Chondrocyte (in vitro differentiated cells): ENCODE data around the gene CFAP100. TPM values are rescaled to one million over a fixed set of nuclear protein-coding genes. Genes with fewer than 3 reads are reported as not detected.

ENCODE experiments used
- DNase-seq: peaks from one replicate; pipeline ENCODE4 v3.0.0; 2021; ENCODE audit warnings: mixed read lengths, low spot score
- H3K27ac Mint-ChIP-seq: one replicate; pipeline ENCODE4 v1.8.0; 2021; ENCODE audit warnings: mild to moderate bottlenecking, moderate library complexity, mixed read lengths; ENCODE audit not compliant: unreplicated experiment
- H3K27me3 Mint-ChIP-seq: 2 replicates; pipeline ENCODE4 v1.8.0; 2021; ENCODE audit warnings: low read depth, mixed read lengths
- H3K36me3 Mint-ChIP-seq: 2 replicates; pipeline ENCODE4 v1.8.0; 2021; ENCODE audit warnings: low read depth, mixed read lengths
- H3K4me1 Mint-ChIP-seq: 2 replicates; pipeline ENCODE4 v1.8.0; 2021; ENCODE audit warnings: low read depth, mild to moderate bottlenecking, mixed read lengths
- H3K4me3 Mint-ChIP-seq: one replicate; pipeline ENCODE4 v1.8.0; 2021; ENCODE audit warnings: mild to moderate bottlenecking, moderate library complexity, mixed read lengths; ENCODE audit not compliant: unreplicated experiment
- H3K9me3 Mint-ChIP-seq: 2 replicates; pipeline ENCODE4 v1.8.0; 2021; ENCODE audit warnings: low read depth, mixed read lengths
- CTCF ChIP-seq: fragments of 200-600 bp; sonication (generic); IDR thresholded peaks from 2 replicates; pipeline ENCODE4 v1.5.0; 2021; ENCODE audit warnings: antibody characterized with exemption, mild to moderate bottlenecking, moderate library complexity
- total RNA-seq: library from RNA; stranded (reverse); gene quantifications from 3 replicates; pipeline ENCODE4 v1.2.1, GENCODE V29; 2021

Gene CFAP100
- total RNA-seq, 1 donor from 2014 or later = not detected

- no peak for TF ChIP-seq CTCF
- Mint-ChIP-seq H3K4me1 (no peaks in the 10 kb centered on the region), H3K36me3 (no peaks in the 10 kb centered on the region), H3K9me3 (no peaks in the 10 kb centered on the region), H3K4me3 (no peak overlapping the region), H3K27ac (no peak overlapping the region), H3K27me3 (peaks cover 25% of the 10 kb centered on the region)
- DNase-seq = no peak
Measured at GRCh38 chr3:126415661-126416591, 21.2 kb downstream of the CFAP100 start.

- DNase-seq = no peak
- H3K4me3 Mint-ChIP-seq = no peak overlapping the region
- peaks cover 16% of the 10 kb centered on the region for H3K27me3 Mint-ChIP-seq
- TF ChIP-seq CTCF = no peak
- no peaks in the 10 kb centered on the region for H3K4me1 Mint-ChIP-seq
- no peak overlapping the region for H3K27ac Mint-ChIP-seq
- no peaks in the 10 kb centered on the region for H3K36me3 Mint-ChIP-seq
- H3K9me3 Mint-ChIP-seq = no peaks in the 10 kb centered on the region
Measured at GRCh38 chr3:126416943-126417342, 22.2 kb downstream of the CFAP100 start.

GRCh38 chr3:126417515-126417914, 22.8 kb downstream of the CFAP100 start:
- no peak for TF ChIP-seq CTCF
- peaks cover 12% of the 10 kb centered on the region for H3K27me3 Mint-ChIP-seq
- H3K4me3 Mint-ChIP-seq = no peak overlapping the region
- no peaks in the 10 kb centered on the region for H3K36me3 Mint-ChIP-seq
- no peak for DNase-seq
- H3K27ac Mint-ChIP-seq = no peak overlapping the region
- H3K4me1 Mint-ChIP-seq = no peaks in the 10 kb centered on the region
- H3K9me3 Mint-ChIP-seq = no peaks in the 10 kb centered on the region

- TF ChIP-seq CTCF = no peak
- Mint-ChIP-seq H3K4me1 (no peaks in the 10 kb centered on the region), H3K27me3 (peaks cover 6% of the 10 kb centered on the region), H3K4me3 (no peak overlapping the region), H3K27ac (no peak overlapping the region), H3K36me3 (no peaks in the 10 kb centered on the region), H3K9me3 (no peaks in the 10 kb centered on the region)
- DNase-seq = no peak
Measured at GRCh38 chr3:126417981-126418530, 23.3 kb downstream of the CFAP100 start.

GRCh38 chr3:126418661-126419131, 24.0 kb downstream of the CFAP100 start:
- peaks cover 4% of the 10 kb centered on the region for H3K27me3 Mint-ChIP-seq

More at GRCh38 chr3:126418661-126419131, 24.0 kb downstream of the CFAP100 start:
- Mint-ChIP-seq H3K9me3 (no peaks in the 10 kb centered on the region), H3K4me3 (no peak overlapping the region), H3K36me3 (no peaks in the 10 kb centered on the region), H3K27ac (no peak overlapping the region), H3K4me1 (no peaks in the 10 kb centered on the region)
- no peak for TF ChIP-seq CTCF
- no peak for DNase-seq
